Measurements from ENCODE around the gene RGS19. TPM values are rescaled to one million over a fixed set of nuclear protein-coding genes. Genes with fewer than 3 reads are reported as not detected.
A peak's percentile ranks its signal among the peaks of the same experiment; 100 is the strongest.

The RGS19 gene
- total RNA-seq, 1 donor from 2014 or later: 7.6 TPM

DNA sequence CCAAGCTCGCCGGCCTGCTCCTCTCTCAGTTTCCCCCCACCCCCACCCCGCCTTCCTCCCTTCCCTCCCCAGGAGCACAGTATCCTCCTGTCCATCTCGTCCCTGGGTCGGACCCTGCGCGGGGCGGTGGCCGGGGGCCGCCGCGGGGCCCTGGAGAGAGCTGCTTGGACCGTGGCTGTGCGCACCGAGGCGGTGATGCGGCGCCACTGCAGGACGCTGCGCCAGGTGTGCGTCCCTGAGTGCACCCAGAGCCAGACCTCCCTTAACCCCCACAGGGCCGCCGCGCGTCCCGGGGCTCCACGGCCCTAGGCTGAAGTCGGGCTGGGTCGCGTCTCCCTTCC, 41.1 kb downstream of the RGS19 start:
- Mint-ChIP-seq H3K9me3 (ENCODE audit: low read depth) (no peaks in the 10 kb centered on the region), H3K36me3 (ENCODE audit: insufficient read depth) (peaks cover 7% of the 10 kb centered on the region), H3K27ac (no peak overlapping the region), H3K4me3 (ENCODE audit: low read depth) (no peak overlapping the region), H3K27me3 (peaks cover 16% of the 10 kb centered on the region), H3K4me1 (ENCODE audit: low read depth) (peaks cover 16% of the 10 kb centered on the region)
- DNase-seq (ENCODE audit: low spot score, unreplicated experiment): no peak
- TF ChIP-seq, protein P1, sequence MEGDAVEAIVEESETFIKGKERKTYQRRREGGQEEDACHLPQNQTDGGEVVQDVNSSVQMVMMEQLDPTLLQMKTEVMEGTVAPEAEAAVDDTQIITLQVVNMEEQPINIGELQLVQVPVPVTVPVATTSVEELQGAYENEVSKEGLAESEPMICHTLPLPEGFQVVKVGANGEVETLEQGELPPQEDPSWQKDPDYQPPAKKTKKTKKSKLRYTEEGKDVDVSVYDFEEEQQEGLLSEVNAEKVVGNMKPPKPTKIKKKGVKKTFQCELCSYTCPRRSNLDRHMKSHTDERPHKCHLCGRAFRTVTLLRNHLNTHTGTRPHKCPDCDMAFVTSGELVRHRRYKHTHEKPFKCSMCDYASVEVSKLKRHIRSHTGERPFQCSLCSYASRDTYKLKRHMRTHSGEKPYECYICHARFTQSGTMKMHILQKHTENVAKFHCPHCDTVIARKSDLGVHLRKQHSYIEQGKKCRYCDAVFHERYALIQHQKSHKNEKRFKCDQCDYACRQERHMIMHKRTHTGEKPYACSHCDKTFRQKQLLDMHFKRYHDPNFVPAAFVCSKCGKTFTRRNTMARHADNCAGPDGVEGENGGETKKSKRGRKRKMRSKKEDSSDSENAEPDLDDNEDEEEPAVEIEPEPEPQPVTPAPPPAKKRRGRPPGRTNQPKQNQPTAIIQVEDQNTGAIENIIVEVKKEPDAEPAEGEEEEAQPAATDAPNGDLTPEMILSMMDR (IDR thresholded peaks at IDR 0.05; ENCODE audit: unreplicated experiment): no peak

DNA sequence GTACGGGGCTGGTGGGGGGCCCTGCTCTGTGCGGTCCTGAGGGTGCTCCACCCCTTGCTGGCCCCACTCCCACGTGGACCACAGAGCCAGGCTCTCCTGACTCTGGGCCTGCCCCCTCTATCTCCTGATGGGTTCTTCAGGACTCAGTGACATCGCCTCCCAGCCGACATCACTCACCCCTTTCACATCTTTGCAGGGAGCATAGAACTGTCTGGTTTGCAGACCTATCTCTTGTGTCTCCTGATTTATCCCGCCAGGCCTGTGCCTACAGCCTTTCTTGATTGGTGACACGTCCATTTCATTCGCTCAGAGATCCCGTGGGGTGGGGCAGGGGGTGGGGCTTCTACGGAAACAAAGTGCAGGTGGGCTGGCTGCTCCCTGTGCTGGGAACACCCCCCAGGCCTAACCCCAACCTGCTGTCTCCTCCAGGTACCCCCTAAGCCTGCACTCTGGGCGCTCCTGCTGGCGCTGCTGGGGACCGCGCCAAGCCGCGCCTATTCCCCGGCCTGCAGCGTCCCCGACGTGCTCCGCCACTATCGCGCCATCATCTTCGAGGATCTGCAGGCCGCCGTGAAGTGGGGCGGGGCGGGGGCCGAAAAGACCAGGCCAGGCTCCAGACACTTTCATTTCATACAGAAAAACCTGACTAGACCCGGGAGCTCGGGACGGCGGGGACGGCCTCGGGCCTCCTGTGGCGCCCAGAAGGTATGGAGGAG, 41.7 kb downstream of the RGS19 start:
- DNase-seq (ENCODE audit: low spot score, unreplicated experiment): no peak
- Mint-ChIP-seq H3K4me3 (ENCODE audit: low read depth) (peak overlapping the region; percentile 37), H3K9me3 (ENCODE audit: low read depth) (no peaks in the 10 kb centered on the region), H3K36me3 (ENCODE audit: insufficient read depth) (peaks cover 7% of the 10 kb centered on the region), H3K4me1 (ENCODE audit: low read depth) (peaks cover 16% of the 10 kb centered on the region), H3K27me3 (peaks cover 16% of the 10 kb centered on the region), H3K27ac (no peak overlapping the region)
- TF ChIP-seq, protein P1 (IDR thresholded peaks at IDR 0.05; ENCODE audit: unreplicated experiment): no peak

DNA sequence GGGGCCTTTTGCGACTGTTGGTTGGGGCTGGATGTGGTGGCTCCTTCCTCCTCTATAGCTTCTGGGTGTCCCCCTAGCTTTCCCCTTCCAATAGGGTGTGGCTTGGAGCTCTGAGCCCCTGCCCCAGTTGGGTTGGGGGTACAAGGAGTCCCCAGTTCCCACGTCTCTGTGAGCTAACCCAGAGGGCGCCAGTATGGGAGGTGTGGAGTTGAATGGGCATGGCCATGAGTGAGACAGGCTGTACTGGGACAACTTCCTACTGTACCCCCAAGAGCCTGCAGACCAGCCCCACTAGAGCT, 42.2 kb downstream of the RGS19 start:
- H3K4me1 Mint-ChIP-seq (ENCODE audit: low read depth): peaks cover 16% of the 10 kb centered on the region
- TF ChIP-seq, protein P1 (IDR thresholded peaks at IDR 0.05; ENCODE audit: unreplicated experiment): no peak
- peaks cover 8% of the 10 kb centered on the region for H3K36me3 Mint-ChIP-seq (ENCODE audit: insufficient read depth)
- H3K27me3 Mint-ChIP-seq: peaks cover 16% of the 10 kb centered on the region
- DNase-seq (ENCODE audit: low spot score, unreplicated experiment): no peak
- H3K9me3 Mint-ChIP-seq (ENCODE audit: low read depth): no peaks in the 10 kb centered on the region
- no peak overlapping the region for H3K4me3 Mint-ChIP-seq (ENCODE audit: low read depth)
- H3K27ac Mint-ChIP-seq: no peak overlapping the region

DNA sequence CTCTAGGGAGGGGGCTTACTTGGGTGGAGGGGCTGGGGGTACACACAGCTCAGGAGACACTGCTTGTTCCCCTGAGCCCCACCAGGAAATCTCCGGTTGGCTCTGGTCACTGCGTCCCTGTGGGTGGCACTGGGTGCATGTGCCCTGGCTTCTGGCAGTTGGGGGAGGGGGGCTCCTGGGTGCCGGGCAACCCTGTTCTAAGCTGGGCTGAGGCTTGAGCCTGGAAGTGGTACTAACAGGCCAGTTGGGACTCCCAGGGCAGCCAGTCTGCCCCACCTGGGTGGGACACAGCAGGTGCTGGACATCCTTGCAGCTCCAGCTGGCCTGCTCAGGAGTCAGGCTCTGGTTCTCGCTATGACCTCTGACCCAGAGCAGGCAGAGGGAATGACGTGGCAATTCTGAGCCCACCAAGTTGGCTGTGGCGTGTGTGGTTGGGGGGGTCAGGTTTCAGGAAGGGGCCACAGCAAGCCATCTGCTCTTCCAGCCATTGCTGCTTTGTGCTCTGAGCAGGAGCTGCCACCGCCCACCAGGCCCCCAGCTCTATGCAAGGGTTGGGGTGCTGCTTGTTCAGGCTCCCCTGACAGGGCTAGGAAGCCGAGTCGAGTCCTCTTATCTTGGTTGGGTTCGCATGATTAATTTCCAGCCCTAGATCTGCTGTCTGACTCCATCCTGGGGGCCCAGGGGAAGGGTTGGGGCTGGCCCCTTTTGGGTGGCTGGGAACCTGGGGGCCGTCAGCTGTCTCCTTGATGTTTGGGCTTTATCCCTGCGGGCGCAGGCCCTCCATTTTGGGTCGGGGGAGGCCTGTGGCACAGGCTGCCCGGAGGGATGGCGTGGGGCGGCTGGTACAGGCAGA, 42.7 kb downstream of the RGS19 start:
- peaks cover 16% of the 10 kb centered on the region for H3K27me3 Mint-ChIP-seq
- H3K9me3 Mint-ChIP-seq (ENCODE audit: low read depth): no peaks in the 10 kb centered on the region
- no peak overlapping the region for H3K4me3 Mint-ChIP-seq (ENCODE audit: low read depth)
- DNase-seq (ENCODE audit: low spot score, unreplicated experiment): no peak
- TF ChIP-seq, protein P1 (IDR thresholded peaks at IDR 0.05; ENCODE audit: unreplicated experiment): no peak
- no peak overlapping the region for H3K27ac Mint-ChIP-seq
- H3K4me1 Mint-ChIP-seq (ENCODE audit: low read depth): peaks cover 16% of the 10 kb centered on the region
- H3K36me3 Mint-ChIP-seq (ENCODE audit: insufficient read depth): peaks cover 8% of the 10 kb centered on the region

DNA sequence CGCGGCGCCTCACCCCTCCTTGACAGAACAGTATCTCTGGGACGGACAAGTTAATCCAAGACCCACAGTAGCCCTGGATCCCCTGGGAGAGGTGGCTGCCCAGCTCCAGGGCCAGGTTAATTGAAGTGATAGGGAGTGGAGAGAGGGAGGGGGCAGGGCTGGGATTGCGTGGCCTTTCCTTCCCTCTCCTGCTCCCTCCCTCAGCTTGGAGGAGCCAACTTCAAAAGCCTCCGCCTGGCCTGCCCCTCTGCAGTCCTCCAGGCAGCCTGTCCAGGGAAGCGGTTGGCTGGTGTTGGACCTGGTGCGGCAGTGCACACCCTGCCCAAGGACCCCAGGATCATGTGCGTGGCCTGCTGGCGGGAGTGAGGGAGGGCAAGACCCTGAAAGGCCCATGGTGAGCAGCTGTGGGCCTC, 43.4 kb downstream of the RGS19 start, which contains the start of gene C20orf204:
C20orf204 (plus strand) TSS at position 250 of the 413 bp plus-strand sequence; CDS start at position 392, 142 bp downstream.
- no peaks in the 10 kb centered on the region for H3K9me3 Mint-ChIP-seq (ENCODE audit: low read depth)
- H3K27ac Mint-ChIP-seq: no peak within 1 kb of the TSS
- H3K4me3 Mint-ChIP-seq (ENCODE audit: low read depth): no peak within 1 kb of the TSS
- peaks cover 12% of the 10 kb centered on the region for H3K27me3 Mint-ChIP-seq
- H3K36me3 Mint-ChIP-seq (ENCODE audit: insufficient read depth): peaks cover 11% of the 10 kb centered on the region
- no peak for DNase-seq (ENCODE audit: low spot score, unreplicated experiment)
- peaks cover 16% of the 10 kb centered on the region for H3K4me1 Mint-ChIP-seq (ENCODE audit: low read depth)
- TF ChIP-seq, protein P1 (IDR thresholded peaks at IDR 0.05; ENCODE audit: unreplicated experiment): no peak
